ENCODE data around the gene GPX6. TPM values are rescaled to one million over a fixed set of nuclear protein-coding genes. Genes with fewer than 3 reads are reported as not detected.

Gene GPX6
- total RNA-seq, 4 donors from 2014 or later: not detected

- TF ChIP-seq CTCF (IDR thresholded peaks at IDR 0.05) (no peak), POLR2A (IDR thresholded peaks at IDR 0.05) (no peak)
These were observed 18.7 kb upstream of the GPX6 start for GRCh38 chr6:28534306-28534705.

GRCh38 chr6:28531479-28532128 is 16.0 kb upstream of the GPX6 start:
- intact Hi-C loops (cut with DNase I; ENCODE audit: low total_unique reads): no loop called here

More at GRCh38 chr6:28534306-28534705, 18.7 kb upstream of the GPX6 start:
- DNase-seq (ENCODE audit: low spot score in 2 of 2): no peak
- H3K4me3 ChIP-seq (ENCODE audit: low read depth, poor library complexity, severe bottlenecking): no peak overlapping the region
- intact Hi-C loops (cut with DNase I; ENCODE audit: low total_unique reads): no loop called here
- WGBS, 2 donors: 61 to 73% methylated on average over 3 of the region's 3 CpGs

GRCh38 chr6:28530777-28531176 is 15.2 kb upstream of the GPX6 start:
- no peak overlapping the region for H3K4me3 ChIP-seq (ENCODE audit: low read depth, poor library complexity, severe bottlenecking)
- TF ChIP-seq CTCF (IDR thresholded peaks at IDR 0.05) (no peak), POLR2A (IDR thresholded peaks at IDR 0.05) (no peak)
- intact Hi-C loops (cut with DNase I; ENCODE audit: low total_unique reads): no loop called here
- DNase-seq (ENCODE audit: low spot score in 2 of 2): no peak
- 17 to 20% methylated on average over 1 of the region's 1 CpG for WGBS, 2 donors

More at GRCh38 chr6:28531479-28532128, 16.0 kb upstream of the GPX6 start:
- no peak overlapping the region for H3K4me3 ChIP-seq (ENCODE audit: low read depth, poor library complexity, severe bottlenecking)
- TF ChIP-seq CTCF (IDR thresholded peaks at IDR 0.05) (no peak), POLR2A (IDR thresholded peaks at IDR 0.05) (no peak)
- 74 to 75% methylated on average over 7 of the region's 7 CpGs for WGBS, 2 donors
- no peak for DNase-seq (ENCODE audit: low spot score in 2 of 2)

- intact Hi-C loops (cut with DNase I; ENCODE audit: low total_unique reads): no loop called here
- no peak within 1 kb of the TSS for H3K4me3 ChIP-seq (ENCODE audit: low read depth, poor library complexity, severe bottlenecking)
- no peak for DNase-seq (ENCODE audit: low spot score in 2 of 2)
- WGBS, 2 donors: 57 to 60% methylated on average over 7 to 10 of the region's 10 CpGs
- TF ChIP-seq CTCF (IDR thresholded peaks at IDR 0.05): no peak
- TF ChIP-seq POLR2A (IDR thresholded peaks at IDR 0.05): no peak
These were observed 10.0 kb upstream of the GPX6 start, which contains the start of gene GPX5 for GRCh38 chr6:28525496-28526039. Gene GPX5 (plus strand): TSS chr6:28525881. CDS start chr6:28526014, 133 bp downstream.

- intact Hi-C loops (cut with DNase I; ENCODE audit: low total_unique reads): no loop called here
- no peak for DNase-seq (ENCODE audit: low spot score in 2 of 2)
- TF ChIP-seq POLR2A (IDR thresholded peaks at IDR 0.05): no peak
- no peak for TF ChIP-seq CTCF (IDR thresholded peaks at IDR 0.05)
- 22% methylated on average over 3 of the region's 3 CpGs for WGBS, 2 donors
- H3K4me3 ChIP-seq (ENCODE audit: low read depth, poor library complexity, severe bottlenecking): no peak overlapping the region
These were observed 7.6 kb upstream of the GPX6 start for GRCh38 chr6:28523241-28523622.
